Fibroblast of lung (primary cell): Measurements from ENCODE around the gene GADL1.

Source experiments
- EZH2 ChIP-seq: IDR thresholded peaks from 2 replicates; pipeline ENCODE4 v1.5.1; 2012; ENCODE audit warnings: low read length, control low read depth, mild to moderate bottlenecking; ENCODE audit errors: missing control alignments
- TF ChIP-seq, protein P1 (sequence below), 2 donors: IDR thresholded peaks in 1 of 2; conservative IDR thresholded peaks in 1 of 2; 1 replicate in 1 of 2; 2 replicates in 1 of 2; pipeline ENCODE4 v1.5.1; 2011 to 2012; ENCODE audit warnings: low read length in 2 of 2, control low read depth in 1 of 2, inconsistent platforms in 1 of 2, low read depth in 1 of 2, mild to moderate bottlenecking in 1 of 2

DNA sequence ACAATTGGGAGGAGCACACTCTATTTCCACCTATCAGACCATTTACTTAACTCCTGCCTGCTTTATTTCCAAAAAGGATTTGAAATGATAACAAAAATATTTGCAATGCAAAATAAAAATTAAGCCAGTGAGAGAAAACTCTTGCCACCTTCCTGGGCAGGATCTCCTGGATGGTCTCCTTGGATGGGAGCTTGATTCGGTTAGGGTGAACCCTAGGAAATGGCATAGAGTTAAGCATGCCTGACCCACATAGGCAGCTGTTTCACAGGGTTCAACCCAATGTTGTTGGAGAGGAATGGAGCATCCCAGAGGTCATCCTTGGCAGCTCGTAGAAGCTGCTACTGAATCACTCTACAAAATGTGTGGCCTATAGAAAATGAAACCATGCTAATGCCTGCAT is 204.3 kb downstream of the GADL1 start:
- no peak for TF ChIP-seq EZH2
- TF ChIP-seq, protein P1, sequence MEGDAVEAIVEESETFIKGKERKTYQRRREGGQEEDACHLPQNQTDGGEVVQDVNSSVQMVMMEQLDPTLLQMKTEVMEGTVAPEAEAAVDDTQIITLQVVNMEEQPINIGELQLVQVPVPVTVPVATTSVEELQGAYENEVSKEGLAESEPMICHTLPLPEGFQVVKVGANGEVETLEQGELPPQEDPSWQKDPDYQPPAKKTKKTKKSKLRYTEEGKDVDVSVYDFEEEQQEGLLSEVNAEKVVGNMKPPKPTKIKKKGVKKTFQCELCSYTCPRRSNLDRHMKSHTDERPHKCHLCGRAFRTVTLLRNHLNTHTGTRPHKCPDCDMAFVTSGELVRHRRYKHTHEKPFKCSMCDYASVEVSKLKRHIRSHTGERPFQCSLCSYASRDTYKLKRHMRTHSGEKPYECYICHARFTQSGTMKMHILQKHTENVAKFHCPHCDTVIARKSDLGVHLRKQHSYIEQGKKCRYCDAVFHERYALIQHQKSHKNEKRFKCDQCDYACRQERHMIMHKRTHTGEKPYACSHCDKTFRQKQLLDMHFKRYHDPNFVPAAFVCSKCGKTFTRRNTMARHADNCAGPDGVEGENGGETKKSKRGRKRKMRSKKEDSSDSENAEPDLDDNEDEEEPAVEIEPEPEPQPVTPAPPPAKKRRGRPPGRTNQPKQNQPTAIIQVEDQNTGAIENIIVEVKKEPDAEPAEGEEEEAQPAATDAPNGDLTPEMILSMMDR (conservative IDR thresholded peaks at IDR 0.05 in 1 of 2, IDR thresholded peaks at IDR 0.05 in 1 of 2; ENCODE audit: low read depth in 1 of 2, low read length in 2 of 2) = no peak
